Activated CD4-positive, alpha-beta T cell treated with anti-CD3 and anti-CD28 coated beads, Interleukin-2, amount 50 U/mL, for 4 hours (primary cell): Measurements from ENCODE around the gene IGSF5.
"Not testable (repeated sequence)": the region's sequence is repeated elsewhere in the genome, so short reads cannot be mapped to it uniquely, and the experiment has no call there.

Experiments
- DNase-seq, 2 experiments: peaks; one replicate each; pipeline ENCODE4 v3.0.0-alpha.2; 2020

IGSF5 gene

DNA sequence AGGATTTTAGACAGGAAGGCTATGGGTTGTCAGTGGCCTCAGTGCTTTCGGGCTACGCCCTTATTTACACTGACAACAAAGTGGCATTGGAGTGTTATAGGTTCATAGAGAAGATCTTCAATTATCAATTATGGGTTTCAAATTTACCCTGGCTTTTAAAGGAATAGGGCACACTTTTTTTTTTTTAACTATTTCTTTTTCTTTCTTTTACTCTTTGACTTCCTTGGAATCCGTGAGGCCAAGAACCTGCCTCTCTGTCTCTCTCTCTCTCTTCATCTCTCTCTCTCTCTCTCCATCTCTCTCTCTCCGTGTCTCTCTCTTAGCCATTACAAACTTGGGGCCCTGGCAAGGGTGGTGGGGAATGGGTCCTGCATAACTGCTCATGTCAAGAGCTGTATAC, at the start of gene IGSF5:
TSS of gene IGSF5 (plus strand) at position 301 of the 400 bp plus-strand sequence. CDS start 327 bp downstream, outside the sequence.
- not testable (repeated sequence) for DNase-seq

DNA sequence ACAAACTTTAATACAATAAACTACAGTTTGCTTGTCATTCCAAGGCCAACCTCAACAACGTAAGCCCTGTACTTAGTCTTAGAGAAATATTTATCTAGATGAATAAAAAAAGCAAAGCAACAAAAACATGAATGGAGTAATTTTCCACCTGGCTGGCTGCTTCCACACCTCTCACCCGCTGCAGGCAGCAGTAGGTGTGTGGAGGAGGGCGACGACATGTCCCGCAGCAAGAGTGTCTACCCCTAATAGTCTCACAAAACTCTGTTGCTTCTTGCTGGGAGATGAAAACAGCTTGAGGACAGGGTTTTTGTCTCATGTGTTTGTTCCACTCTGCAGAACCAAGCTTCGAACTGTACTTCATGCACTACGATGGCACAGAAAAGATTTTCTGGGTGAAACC, 48.8 kb upstream of the IGSF5 start:
- DNase-seq, result no peak

DNA sequence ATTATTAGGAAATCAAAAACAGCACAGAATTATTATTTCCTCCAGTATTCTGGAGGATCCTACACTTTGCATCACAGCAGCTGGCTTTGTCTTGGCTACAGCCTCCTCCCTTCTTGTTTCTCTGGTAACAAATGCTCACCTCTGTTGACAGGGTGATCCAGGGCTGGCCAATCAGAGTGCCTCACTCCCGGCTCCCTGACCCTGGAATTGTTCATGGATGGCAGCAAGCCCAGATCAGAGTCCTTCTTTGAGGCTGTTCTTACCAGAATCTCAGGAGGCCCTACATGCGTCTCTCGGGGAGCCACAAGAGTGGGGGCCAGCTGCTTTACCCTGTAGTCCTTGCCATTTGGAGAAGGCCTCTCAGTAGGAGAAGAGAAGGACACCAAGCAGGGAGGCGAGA, 48.4 kb upstream of the IGSF5 start:
- DNase-seq, result no peak

DNA sequence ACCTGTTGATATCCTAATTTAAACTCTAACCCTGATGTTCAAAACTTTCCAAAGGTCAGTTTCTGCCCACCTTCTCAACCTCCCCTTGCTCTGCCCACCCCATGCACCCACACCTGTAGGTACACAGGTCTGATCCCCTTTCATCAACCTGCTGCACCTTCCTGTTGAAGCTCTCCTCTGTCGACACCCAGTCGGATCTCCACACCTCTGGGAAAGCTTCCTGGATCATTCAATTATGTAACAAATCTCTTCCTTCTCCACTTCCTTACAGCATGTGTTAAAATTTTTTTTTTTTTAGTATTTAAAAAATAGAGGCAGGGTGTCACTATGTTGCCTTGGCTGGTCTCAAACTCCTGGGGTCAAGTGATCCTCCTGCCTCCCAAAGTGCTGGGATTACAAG, 44.7 kb upstream of the IGSF5 start:
- DNase-seq, result no peak

DNA sequence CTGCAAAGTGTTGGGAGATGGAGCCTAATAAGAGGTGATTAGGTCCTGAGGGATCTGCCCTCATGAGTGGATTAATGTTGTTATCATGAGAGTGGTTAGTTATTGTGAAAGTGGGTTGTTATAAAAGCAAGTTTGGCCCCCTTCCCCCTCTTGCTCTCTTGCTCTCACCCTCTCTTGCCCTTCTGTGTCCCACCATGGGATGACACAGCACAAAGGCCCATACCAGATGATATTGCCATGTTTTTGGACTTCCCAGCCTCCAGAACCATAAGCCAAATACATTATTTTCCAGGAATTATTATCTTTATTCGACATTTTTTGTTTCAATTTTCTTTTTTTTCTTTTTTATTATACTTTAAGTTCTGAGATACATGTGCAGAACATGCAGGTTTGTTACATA, 41.4 kb upstream of the IGSF5 start:
- DNase-seq, result no peak

DNA sequence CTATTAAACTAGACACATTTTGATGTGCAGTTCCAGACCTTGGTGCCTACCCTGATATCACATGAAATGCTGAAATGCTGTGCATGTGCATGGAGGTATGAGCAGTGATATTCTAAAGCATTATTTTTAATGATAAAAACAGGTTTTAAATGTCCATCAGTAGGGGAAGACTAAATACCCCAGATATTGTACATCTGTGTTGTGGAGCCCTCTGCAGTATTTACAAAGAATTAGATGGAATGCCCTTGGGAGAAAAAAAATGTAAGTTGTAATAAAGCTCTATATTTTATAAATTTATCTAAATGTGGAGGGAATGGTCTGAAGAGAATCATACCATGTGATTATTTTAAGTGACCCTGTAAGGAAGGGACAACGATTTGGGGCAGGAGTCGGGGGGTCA, 39.1 kb upstream of the IGSF5 start:
- DNase-seq, result no peak

DNA sequence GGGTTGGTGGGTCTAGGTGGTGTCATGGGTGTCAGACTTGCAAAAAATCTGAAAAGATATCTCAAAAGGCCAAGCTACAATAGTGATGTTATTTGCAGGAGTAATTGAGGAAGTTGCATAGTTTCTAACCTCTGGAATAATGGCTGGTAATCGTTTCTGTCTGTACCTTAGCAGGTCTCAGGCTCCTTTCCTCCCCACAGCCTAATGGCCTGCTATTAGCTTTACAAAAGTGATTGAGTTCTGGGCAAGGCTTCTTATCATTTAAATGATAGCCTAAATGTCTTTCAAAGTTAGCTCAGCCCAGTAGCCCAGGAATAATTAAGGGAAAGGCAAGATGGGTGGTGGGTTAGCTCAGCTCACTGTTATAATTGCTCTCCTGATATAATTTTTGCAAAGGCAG, 37.7 kb upstream of the IGSF5 start:
- DNase-seq, result no peak

DNA sequence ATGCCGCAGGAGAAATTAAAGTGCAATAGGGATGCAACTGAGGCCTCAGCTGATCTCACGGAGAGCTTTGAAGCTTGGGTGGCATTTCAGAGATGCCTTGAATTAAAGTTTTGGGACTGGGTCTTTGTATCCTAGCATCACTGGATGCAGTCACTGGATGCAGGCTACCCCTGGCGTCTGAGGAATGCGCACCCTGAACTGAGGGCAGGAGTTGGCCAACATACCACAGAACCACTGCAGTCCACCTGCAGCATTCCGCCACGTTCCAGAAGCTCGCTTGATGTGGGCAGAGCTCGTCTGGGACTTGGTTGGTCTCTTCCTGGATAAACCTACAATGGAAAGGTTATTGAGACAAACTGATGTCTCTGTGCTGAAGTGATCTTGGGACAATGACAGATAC, 34.1 kb upstream of the IGSF5 start:
- DNase-seq, result no peak

DNA sequence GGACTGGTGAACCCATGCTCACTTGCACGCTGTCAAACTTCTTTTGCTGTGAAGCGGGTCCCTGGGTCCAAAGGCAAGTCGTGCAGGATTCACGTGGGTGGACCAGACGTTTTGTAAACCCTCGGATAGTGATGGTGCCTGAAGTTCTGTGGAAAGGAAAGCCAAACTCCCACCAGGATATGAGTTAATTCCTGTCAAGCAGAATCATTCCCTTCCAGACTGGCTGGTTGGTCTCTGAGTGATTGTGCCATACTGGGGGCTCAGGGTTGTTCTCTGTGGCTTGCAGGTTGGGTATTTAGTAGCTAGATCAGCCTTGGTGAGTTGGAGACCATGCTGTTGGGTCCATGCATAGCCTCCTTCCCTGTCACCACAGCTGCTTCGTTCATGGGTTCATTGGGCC, 32.7 kb upstream of the IGSF5 start:
- DNase-seq, result no peak

DNA sequence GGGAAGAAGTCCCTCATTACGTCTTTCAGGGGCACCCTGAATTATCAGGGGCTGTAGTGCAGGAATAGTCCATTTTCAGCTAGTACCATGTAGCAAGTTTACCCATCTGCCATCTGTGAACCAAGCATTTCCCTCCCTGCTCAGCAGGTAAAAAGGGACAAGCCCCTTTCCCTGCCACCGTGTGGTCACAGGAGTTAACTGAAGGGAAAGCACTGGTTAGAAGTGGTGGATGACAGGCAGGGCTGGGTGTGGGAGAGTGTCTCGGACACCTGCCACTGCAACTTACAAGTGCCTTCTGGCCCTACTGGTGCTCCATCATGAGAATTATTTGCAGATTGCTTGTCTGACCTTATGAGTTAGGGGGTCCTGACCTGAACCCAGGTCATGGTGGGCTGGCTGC, 32.0 kb upstream of the IGSF5 start:
- no peak for DNase-seq

DNA sequence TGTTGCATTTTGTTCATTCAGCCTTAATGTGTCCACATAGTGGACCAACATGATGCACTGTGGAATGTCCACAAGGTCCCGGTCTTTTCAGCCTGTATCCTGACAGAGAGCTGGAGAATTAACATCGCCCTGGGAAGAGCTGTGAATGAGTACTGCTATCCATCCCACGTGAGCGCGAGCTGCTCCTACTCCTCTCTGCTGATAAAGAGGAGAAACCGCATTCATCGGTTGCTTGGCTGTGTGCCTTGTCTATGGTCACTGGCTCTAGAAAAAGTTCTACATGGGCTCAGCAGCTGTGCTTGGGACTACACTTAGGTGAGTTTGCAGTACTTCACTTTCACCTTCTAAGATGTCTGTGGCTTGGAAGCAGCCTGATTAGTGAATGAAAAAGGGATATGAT, 31.1 kb upstream of the IGSF5 start:
- DNase-seq, result no peak

DNA sequence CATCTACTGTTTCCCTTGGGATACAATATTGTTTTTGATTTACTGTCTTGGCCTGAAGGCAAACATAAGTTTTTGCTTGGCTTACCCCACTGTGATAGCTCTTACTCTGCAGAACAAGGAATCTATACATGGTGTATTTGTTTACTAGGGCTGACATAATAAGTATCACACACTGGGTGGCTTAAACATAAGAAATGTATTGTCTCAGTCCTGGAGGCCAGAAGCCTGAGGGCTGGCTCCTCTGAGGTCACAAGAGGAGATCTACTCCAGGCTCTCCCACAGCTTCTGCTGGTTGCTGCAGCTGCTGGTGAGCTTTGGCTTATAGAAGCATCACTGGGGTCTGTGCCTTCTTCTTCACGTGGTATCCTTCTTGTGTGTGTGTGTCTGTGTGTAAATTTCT, 30.7 kb upstream of the IGSF5 start:
- DNase-seq, result no peak

DNA sequence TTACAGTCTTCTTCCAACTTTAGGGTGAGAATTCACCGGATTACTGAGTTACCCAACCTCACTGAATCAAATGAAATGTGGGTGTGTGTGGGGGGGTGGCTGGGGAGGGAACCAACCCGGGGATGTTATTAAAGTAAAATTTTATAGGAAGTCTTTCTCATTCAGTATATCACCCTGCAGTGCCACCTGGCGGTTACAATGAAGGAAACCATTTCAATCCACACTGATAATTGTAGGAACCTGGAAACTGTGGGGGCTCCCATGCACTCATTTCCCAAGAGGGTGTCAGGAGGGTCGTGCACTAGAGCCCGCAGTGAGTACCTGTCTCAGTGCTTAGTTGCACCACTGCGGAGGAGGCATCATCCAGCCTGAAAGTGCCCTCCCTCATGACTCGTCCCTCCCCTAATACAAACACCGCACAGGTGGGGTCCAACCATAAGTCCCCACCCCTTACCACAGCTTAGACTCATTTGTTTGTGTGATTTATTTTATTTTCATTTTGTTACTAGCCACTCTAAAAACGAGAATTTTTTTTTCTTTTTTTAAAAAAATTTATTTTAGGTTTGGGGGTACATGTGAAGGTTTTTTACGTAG, 29.1 kb upstream of the IGSF5 start:
- DNase-seq, result peak in 1 of 2 experiments; percentile 7

DNA sequence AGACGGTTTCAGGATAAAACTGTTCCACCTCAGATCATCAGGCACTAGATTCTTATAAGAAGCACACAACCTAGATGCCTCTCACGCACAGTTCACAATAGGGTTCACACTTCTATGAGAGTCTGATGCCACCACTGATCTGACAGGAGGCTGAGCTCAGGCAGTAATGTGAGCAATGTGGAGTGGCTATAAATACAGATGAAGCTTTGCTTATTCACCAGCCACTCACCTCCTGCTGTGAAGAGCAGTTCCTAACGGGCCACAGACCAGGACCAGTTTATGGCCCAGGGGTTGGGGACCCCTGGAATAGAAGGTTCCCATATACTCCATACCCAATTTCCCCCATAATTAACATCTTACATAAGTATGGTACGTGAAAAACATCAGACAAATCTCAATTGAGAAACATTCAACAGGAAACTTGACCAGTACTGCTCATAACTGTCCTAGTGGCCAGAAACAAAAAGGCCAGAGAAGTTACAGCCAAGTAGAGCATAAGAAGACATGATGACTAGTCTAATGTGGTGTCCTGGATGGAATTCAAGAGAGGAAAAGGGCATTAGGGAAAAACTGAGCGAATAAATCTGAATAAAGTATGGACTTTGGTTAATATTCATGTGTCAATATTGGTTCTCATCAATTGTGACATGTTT, 24.7 kb upstream of the IGSF5 start:
- no peak for DNase-seq

DNA sequence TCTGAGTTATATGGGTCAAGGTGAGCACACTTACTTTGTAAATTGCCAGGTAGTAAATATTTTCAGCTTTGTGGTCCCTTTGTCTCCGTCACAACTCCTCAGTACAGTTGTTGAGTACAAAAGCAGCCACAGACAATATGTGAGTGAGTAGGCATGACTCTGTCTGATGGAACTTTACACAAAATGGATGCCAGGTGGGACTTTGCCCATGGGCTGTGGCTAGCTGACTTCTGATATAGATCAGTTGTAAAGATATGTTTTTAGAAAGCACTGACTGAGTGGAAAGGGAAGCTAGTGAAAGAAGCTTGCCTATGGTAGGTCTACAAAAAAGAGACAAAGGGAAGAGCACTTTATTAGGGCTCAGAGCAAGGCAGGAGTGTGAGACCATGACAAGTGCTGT, 23.1 kb upstream of the IGSF5 start:
- no peak for DNase-seq

DNA sequence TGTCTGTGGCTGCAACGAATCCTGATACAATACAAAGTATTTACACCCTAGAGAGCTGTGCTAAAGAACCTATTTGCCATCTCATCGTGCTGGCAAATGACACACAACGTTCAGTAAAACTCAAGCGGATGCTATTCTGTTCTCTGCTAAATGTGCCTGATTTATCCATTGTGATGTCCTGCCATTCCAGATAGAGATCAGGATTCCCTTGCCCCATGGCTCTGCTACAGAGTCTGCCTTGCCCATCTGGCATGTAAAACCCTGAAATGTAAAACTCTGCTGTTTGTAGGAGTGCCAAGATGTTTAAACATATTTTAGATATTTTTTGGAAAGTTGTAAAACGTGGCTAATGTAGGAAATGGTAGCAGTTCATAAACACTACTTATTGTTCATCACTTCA, 20.0 kb upstream of the IGSF5 start:
- no peak for DNase-seq

DNA sequence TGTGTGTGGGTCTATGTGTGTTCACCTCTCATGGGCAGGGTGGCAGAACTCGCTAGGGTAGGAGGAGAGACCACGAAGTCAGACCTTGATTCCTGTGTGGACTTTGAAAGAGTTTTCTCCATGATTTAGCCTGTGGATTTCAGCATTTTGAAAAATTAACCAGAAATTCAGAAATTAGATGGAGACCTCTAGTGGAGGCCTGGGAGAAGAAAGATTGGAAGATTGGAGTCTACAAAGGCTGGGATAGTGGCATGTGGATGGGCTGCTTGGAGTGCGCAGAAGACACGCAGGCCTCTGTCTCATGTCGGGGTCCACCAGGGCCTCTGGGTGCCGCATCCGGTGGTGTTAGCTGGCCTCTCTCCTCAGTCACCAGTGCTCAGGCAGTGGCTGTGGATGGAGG, 18.9 kb upstream of the IGSF5 start:
- no peak for DNase-seq

DNA sequence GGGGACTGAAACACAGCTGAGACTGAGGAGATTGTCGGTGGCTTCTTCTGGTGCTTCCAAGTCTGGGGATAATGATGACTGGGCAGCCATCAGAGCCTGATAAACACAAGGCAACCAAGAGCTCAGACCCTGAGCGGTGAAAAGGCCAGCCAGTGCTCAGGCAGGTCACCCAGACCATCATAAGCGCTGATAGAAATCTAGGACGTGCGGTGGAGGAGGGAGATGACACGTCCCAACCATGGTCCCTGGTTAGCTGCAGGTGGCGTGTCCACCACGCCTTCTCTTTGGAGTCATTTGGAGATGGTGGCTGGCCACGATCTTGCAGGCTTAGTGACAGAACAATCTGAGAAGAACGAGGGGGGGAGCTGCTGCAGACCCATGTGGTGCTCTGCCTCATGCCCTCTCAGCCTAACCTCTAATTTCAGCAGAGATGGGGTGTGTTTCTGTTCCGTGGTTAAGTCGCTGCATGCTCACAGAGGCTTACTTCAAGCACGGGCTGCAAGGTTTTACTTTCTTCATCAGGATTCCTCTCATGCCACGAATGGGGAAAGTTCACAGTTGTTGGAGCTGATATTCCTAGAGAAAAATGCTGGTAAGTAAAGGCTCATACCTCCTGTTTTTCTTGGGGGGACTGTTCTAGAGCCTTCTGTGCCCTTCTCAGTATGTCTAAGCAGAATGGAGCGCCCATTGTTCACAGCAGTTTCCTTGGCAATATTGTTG, 17.4 kb upstream of the IGSF5 start:
- no peak for DNase-seq

DNA sequence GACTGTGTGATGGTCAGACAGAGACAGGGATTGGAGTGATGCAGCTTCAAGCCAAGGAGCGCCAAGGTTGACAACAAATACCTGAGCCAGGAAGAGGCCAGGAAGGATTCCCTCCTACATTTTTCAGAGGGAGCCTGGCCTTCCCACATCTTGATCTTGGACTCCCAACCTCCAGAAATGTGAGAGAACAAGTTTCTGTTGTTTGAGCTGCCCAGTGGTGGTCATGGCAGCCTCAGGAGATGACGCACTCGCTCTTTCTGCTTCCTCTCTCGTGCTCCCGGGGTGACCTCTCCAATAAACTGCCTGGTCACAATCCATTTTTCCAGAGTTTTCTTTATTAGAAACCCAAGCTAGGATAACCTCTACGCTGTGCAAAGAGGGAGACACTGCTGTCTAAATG, 16.6 kb upstream of the IGSF5 start:
- no peak for DNase-seq

DNA sequence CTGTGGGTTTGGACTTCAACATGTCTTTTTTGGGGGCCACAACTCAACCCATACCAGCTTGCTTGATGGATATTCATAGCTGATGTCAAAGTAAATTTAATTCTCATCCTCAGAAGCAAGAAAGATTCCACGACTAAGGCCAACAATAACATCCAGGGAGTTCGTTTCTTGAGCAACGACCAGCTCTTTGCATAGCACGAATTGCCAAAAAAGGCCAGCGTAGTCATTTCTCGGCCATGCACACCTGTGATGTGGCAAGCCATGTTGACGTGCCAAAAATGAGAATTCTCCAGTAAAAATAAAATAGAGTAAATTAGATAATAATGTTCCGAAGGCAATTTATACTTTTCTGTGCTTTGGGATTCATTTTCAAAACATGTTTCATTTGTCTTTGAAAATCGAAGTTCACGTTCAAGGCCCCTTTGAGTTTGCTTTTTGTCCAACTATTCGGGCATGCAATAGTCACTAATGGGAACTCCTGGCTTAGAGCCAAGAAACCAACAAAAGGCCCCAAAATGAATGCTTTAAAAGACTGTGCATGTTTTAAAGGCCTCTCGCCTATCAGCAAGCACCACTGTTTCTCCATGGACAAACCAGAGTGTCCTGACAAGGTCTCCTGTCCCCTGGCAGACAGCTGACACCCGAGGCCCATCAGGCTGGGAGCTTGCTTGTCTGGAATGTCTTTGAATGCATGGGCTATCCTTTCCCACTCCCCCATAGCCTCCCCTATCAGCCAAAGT, 14.4 kb upstream of the IGSF5 start:
- DNase-seq, result no peak

DNA sequence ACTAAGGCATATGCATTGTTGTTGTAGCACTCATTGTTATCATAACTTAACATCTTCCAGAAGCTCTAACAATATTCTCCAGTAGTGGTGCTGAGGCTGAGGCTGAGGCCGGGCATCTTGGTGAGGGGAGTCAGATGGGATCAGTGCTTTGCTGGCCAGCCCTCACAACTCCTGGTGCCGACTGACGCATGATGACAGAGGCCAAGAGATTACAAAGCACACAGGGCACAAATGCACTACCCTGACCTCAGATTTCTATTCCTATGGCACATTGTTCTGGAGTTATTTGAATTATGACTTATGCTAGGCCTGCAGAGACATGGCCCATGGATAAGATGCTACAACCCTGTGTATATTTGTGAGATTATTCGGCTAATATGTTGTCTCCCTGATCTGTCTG, 8.3 kb upstream of the IGSF5 start:
- DNase-seq, result no peak

DNA sequence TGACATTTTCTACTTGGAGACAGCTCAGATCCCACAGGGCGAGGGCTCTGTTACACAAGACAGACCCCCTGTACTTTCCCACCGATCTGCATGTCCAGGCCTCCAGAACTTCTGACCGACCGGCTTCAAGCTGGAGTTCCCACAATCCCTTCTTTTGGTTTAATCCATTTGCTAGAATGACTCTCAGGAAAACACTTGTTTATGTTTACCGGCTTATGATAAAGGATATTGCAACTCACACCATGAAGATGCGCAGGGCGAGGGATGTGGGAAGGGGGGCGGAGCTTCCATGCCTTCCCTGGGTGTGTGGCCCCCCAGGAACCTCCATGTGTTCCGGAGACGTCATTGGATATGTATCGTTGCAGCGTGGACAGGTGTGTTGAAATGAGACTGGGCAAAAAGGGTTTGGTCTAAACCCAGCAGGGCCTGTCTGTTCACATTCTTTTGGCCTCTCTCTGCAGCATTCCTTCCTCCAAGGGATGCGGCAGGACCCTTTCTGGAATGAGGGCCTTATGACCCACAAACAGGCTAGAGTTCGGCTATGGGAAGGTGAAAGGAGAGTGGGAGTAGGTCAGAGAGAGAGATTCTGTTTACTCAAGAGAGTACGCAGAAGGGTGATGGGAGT, 7.5 kb upstream of the IGSF5 start:
- DNase-seq, result no peak

DNA sequence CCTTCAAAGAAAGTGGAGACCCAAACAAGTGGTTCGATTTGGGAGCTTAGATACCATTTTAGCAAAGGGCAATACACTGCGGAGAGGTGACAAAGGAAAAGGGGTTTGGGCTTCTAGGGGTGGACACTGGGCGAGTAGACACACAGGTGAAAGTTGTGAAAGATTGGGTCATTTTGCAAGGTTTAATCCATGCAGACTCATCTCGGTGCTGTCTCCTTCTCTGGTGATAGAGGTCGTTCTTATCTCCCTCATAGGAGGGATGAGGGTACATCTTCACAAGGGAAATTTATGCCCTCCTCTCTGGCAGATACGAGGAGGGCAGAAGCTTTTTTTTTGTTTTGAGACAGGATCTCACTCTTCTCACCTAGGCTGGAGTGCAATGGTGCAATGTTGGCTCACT, 6.4 kb upstream of the IGSF5 start:
- DNase-seq, result no peak
